GM12878 (cell line): ENCODE data around the gene ASIC2. TPM values are rescaled to one million over a fixed set of nuclear protein-coding genes. Genes with fewer than 3 reads are reported as not detected.

Source experiments
- CEBPZ ChIP-seq: fragments of 150-350 bp; IDR thresholded peaks from 2 replicates; pipeline ENCODE4 v1.6.1; 2016; ENCODE audit warnings: low read depth, low read length
- CHD2 ChIP-seq: IDR thresholded peaks from 2 replicates; pipeline ENCODE4 v1.6.1; 2011; ENCODE audit warnings: low read depth, low read length, improper control_type of control experiment, borderline replicate concordance
- JUND ChIP-seq: IDR thresholded peaks from 2 replicates; pipeline ENCODE4 v1.6.1; 2012; ENCODE audit warnings: low read depth, mild to moderate bottlenecking, low read length, improper control_type of control experiment, moderate library complexity
- STAT3 ChIP-seq: IDR thresholded peaks from 2 replicates; pipeline ENCODE4 v1.6.1; 2011; ENCODE audit warnings: low read depth, low read length, improper control_type of control experiment
- TBL1XR1 ChIP-seq: IDR thresholded peaks from 2 replicates; pipeline ENCODE4 v1.6.1; 2012; ENCODE audit warnings: low read depth, low read length, improper control_type of control experiment
- ZNF207 ChIP-seq: fragments of 450-650 bp; IDR thresholded peaks from 2 replicates; pipeline ENCODE4 v1.6.1; 2014; ENCODE audit warnings: antibody characterized with exemption, mild to moderate bottlenecking, borderline replicate concordance
- polyA plus RNA-seq, 11 experiments: library from polyadenylated mRNA; depleted of rRNA in 4 of 11; unstranded in 6 of 11; stranded (reverse) in 5 of 11; fragments of >200 nt; fragmentation: Nextera tagmentation in 4 of 11; fragmentation: Illumina TruSeq in 1 of 11; extraction: Ambion mirVana in 4 of 11; extraction: Trizol in 1 of 11; gene quantifications; 1 replicate in 1 of 11; 2 replicates in 10 of 11; pipeline versions ENCODE4 v1.2.1 to v1.2.3, GENCODE V29; 2011 to 2016; ENCODE audit warnings: inconsistent platforms in 2 of 11, missing spikeins in 2 of 11, low read depth in 1 of 11
- total RNA-seq, 4 experiments: library from RNA; depleted of rRNA in 3 of 4; stranded (reverse); fragments of >200 nt in 3 of 4; fragmentation: Illumina TruSeq in 1 of 4; extraction: Trizol in 1 of 4; gene quantifications; 2 replicates each; pipeline versions ENCODE4 v1.2.1 to v1.2.3, GENCODE V29; 2013 to 2021
- TF ChIP-seq, protein P1 (sequence below): fragments of 450-650 bp; formaldehyde crosslinking; IDR thresholded peaks from 2 replicates; pipeline ENCODE4 v1.4.0; 2022; ENCODE audit warnings: mild to moderate bottlenecking, moderate library complexity
- TF ChIP-seq, protein P2 (sequence below): fragments of 450-650 bp; IDR thresholded peaks from 2 replicates; pipeline ENCODE4 v1.6.1; 2017; ENCODE audit warnings: mild to moderate bottlenecking, moderate library complexity
- TF ChIP-seq, protein P3 (sequence below): fragments of 450-650 bp; IDR thresholded peaks from 2 replicates; pipeline ENCODE4 v1.6.1; 2014; ENCODE audit warnings: mild to moderate bottlenecking

The ASIC2 gene
- total and polyA plus RNA-seq, 10 of the 15 experiments (the other 5 are each of a cell fraction or from before 2014, with no cell fraction given), result not detected

- no peak for TF ChIP-seq CEBPZ
- TF ChIP-seq, protein P1, sequence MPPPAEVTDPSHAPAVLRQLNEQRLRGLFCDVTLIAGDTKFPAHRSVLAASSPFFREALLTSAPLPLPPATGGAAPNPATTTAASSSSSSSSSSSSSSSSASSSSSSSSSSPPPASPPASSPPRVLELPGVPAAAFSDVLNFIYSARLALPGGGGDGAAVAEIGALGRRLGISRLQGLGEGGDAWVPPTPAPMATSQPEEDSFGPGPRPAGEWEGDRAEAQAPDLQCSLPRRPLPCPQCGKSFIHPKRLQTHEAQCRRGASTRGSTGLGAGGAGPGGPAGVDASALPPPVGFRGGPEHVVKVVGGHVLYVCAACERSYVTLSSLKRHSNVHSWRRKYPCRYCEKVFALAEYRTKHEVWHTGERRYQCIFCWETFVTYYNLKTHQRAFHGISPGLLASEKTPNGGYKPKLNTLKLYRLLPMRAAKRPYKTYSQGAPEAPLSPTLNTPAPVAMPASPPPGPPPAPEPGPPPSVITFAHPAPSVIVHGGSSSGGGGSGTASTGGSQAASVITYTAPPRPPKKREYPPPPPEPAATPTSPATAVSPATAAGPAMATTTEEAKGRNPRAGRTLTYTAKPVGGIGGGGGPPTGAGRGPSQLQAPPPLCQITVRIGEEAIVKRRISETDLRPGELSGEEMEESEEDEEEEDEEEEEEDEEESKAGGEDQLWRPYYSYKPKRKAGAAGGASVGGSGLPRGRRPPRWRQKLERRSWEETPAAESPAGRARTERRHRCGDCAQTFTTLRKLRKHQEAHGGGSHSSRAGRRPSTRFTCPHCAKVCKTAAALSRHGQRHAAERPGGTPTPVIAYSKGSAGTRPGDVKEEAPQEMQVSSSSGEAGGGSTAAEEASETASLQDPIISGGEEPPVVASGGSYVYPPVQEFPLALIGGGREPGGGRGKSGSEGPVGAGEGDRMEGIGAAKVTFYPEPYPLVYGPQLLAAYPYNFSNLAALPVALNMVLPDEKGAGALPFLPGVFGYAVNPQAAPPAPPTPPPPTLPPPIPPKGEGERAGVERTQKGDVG (CRISPR knock-in tag), result no peak
- no peak for TF ChIP-seq CHD2
- no peak for TF ChIP-seq STAT3
- TF ChIP-seq, protein P2, sequence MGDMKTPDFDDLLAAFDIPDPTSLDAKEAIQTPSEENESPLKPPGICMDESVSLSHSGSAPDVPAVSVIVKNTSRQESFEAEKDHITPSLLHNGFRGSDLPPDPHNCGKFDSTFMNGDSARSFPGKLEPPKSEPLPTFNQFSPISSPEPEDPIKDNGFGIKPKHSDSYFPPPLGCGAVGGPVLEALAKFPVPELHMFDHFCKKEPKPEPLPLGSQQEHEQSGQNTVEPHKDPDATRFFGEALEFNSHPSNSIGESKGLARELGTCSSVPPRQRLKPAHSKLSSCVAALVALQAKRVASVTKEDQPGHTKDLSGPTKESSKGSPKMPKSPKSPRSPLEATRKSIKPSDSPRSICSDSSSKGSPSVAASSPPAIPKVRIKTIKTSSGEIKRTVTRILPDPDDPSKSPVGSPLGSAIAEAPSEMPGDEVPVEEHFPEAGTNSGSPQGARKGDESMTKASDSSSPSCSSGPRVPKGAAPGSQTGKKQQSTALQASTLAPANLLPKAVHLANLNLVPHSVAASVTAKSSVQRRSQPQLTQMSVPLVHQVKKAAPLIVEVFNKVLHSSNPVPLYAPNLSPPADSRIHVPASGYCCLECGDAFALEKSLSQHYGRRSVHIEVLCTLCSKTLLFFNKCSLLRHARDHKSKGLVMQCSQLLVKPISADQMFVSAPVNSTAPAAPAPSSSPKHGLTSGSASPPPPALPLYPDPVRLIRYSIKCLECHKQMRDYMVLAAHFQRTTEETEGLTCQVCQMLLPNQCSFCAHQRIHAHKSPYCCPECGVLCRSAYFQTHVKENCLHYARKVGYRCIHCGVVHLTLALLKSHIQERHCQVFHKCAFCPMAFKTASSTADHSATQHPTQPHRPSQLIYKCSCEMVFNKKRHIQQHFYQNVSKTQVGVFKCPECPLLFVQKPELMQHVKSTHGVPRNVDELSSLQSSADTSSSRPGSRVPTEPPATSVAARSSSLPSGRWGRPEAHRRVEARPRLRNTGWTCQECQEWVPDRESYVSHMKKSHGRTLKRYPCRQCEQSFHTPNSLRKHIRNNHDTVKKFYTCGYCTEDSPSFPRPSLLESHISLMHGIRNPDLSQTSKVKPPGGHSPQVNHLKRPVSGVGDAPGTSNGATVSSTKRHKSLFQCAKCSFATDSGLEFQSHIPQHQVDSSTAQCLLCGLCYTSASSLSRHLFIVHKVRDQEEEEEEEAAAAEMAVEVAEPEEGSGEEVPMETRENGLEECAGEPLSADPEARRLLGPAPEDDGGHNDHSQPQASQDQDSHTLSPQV, result no peak
- TF ChIP-seq TBL1XR1, result no peak
- TF ChIP-seq ZNF207, result no peak
- no peak for TF ChIP-seq JUND
- TF ChIP-seq, protein P3, sequence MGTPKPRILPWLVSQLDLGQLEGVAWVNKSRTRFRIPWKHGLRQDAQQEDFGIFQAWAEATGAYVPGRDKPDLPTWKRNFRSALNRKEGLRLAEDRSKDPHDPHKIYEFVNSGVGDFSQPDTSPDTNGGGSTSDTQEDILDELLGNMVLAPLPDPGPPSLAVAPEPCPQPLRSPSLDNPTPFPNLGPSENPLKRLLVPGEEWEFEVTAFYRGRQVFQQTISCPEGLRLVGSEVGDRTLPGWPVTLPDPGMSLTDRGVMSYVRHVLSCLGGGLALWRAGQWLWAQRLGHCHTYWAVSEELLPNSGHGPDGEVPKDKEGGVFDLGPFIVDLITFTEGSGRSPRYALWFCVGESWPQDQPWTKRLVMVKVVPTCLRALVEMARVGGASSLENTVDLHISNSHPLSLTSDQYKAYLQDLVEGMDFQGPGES, result no peak
These were observed 10.2 kb upstream of the ASIC2 start (continued) for GRCh38 chr17:33303254-33303653.
